HG03103 (cell line): ENCODE data around the gene WDR62.

Experiments used
- ATAC-seq: cut with Tn5 transposase; IDR thresholded peaks from one replicate; pipeline ENCODE4 v1.9.1; 2021; ENCODE audit warnings: low read depth; ENCODE audit not compliant: unreplicated experiment

Gene WDR62

GRCh38 chr19:36073121-36073876, 18.6 kb downstream of the WDR62 start:
- no peak for ATAC-seq

GRCh38 chr19:36079389-36079945, 24.8 kb downstream of the WDR62 start:
- no peak for ATAC-seq

DNA sequence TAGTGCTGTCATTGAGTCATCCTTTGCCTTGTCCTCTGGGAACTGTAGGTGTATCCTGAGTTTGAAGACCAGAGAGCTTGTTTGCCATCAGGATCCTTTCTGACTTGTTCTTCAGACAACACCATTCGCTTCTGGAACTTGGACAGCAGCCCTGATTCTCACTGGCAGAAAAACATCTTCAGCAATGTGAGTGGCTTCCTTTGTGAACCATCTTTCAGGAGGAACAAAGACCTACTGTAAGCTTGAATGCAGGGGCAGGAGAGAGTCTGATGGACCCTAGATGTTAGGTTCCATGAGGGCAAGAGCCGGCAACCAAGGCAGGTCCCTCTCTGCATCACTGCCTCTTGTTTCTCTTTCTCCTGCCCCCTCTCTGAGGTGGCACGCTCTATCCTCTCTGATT, 26.7 kb downstream of the WDR62 start:
- ATAC-seq: no peak

- no peak for ATAC-seq
Measured at GRCh38 chr19:36081894-36082293, 27.2 kb downstream of the WDR62 start.

GRCh38 chr19:36082916-36083315, 28.2 kb downstream of the WDR62 start:
- ATAC-seq: no peak

DNA sequence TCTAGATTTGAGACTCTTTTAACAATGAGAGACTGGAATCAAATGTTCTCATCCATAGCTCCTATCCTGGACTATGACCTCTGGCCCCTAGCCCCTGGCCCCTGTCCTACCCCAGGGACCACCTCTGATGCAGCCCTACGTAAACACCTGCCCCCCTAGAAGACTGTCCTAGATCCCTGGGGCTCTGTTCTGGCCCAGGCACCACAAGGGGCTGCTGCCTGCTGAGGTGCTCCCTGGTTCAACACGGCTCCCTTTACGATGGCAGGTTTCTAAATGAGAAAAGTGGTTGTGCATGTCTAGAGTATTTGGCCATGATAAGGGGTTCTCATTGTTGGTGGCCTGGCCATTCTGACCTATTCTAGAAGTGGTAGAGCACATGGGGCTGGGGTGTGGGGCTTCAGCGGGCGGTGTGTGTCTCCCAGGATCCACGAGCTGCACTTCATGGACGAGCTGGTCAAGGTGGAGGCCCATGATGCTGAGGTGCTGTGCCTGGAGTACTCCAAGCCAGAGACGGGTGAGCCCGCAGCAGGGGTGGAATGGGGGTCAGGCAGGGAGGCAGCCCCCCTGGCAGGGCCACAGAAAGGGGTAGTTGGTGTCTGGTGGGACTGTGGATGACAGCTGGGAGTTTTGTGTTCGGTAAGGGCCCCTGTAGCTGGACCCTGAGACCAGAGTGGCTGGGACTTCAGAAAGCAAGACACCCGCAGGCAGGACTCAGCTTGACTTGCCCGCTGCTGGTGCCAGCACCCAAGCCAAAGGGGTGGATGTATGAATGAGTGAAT, 29.7 kb downstream of the WDR62 start:
- no peak for ATAC-seq

- ATAC-seq: no peak
Measured at GRCh38 chr19:36086326-36086725, 31.6 kb downstream of the WDR62 start.

DNA sequence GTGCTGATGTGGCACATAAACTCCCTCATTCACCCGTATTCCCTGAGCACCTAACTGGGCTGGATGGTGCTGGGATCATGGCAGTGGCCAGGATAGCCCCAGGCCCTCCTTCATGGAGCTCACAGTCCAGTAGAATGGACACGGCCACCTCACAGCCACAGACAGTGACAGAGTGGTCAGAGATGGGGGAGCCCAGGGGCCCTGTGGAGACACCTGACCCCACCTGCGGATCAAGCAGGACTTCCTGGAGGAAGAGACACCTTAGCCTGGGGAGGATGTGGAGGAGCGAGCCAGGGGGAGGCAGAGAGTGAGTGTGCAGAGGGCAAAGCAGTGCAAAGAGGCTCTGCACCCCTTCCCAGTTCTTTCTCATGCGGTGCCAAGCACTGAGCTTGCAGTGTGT, 35.1 kb downstream of the WDR62 start:
- ATAC-seq: no peak

GRCh38 chr19:36090910-36091695, 36.4 kb downstream of the WDR62 start:
- no peak for ATAC-seq

DNA sequence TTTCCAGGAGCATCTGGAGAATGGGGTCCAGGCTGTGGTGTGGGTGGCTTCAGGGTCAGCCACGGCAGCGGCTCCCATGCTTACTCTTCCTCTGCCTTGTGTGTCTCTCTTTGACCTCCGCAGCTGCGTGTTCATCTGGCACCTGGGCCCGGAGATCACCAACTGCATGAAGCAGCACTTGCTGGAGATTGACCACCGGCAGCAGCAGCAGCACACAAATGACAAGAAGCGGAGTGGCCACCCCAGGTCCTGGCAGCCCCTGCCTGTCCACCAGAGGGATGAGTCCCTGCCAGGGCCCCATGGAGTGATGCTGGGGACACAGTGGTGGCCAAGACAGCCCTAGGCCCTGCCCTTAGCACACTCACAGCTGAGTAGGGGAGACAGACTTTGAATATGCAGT, 37.9 kb downstream of the WDR62 start:
- no peak for ATAC-seq

DNA sequence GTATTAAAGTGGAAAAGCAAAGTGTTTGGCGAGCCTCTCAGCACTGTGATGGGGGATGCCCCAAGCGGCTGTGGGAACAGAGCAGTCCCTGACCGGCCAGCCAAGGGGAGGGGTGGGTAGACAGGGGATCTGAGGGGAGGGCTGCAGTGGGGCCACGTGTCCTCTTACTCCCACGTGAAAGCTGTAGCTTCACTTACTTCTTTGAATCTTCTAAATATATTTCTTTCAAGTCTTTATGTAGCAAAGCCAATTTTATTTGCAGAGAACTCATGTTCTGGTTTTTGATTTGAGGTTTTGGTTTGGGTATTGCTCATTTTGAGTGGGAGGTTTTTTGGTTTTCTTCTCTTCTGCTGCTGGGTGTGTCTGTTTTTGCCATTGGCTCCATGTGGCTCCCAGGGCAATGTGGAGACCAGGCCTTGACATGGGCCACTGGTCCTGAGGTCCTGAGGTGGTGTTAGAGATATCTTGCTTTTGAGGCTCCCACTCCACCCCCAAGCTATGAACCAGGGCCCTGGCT, 38.5 kb downstream of the WDR62 start:
- ATAC-seq: no peak

DNA sequence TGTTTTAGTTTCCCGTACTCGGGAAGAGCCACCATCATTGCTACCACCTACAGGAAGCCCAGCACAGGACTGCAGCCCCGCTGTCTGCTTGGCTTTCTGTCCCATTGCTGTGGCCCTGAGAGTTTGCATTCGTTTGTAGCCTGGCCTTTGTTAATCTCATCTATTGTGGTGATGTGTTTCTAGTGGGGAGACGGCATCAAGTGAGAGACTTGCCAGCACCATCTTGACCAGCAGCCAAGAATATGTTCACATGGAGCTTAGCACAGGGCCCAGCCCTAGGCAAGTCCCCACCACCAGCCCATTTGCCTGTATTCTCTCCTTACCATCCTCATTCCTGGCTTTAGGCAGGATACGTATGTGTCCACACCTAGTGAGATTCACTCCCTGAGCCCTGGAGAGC, 39.0 kb downstream of the WDR62 start:
- ATAC-seq: no peak

DNA sequence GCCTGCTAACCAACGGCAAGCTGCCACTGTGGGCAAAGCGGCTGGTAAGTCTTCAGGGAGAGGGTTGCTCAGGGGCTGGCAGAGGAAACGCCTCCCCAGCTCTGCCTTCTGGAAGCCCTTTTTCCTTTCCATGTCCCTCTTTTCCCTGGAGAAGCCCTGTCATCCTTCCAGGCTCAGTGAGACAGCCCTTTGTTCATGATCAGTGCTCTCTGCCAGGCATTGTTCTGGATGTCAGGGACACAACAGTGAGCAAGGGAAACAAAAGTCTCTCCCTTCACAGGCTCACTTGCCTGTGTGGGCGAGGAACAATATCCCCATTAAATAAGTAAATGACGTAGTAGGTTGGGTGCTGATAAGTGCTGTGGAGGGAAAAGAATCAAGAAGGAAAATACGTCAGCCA, 42.3 kb downstream of the WDR62 start:
- no peak for ATAC-seq

DNA sequence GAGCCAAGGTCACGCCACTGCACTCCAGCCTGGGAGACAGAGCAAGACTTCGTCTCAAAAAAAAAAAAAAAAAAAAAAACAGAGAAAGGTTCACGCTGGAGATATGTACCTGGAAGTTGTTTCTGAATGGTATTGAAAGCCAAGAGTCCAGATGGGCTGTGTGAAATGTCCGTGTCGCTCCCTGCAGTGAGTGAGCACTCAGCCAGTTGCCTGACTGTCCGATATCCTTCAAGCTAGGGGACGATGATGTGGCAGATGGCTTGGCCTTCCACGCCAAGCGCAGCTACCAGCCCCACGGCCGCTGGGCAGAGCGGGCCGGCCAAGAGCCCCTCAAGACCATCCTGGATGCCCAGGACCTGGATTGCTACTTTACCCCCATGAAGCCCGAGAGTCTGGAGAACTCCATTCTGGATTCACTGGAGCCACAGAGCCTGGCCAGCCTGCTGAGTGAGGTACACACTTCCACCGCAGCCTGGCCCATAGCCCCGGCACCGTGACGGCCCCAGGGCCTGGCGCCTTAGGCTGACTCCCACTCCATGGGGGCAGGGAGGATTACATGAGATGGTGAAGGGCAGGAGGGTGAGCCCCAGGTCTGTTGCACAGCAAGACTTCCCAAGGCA, 44.6 kb downstream of the WDR62 start:
- no peak for ATAC-seq

- ATAC-seq: no peak
Measured at GRCh38 chr19:36100476-36100875, 45.8 kb downstream of the WDR62 start.

DNA sequence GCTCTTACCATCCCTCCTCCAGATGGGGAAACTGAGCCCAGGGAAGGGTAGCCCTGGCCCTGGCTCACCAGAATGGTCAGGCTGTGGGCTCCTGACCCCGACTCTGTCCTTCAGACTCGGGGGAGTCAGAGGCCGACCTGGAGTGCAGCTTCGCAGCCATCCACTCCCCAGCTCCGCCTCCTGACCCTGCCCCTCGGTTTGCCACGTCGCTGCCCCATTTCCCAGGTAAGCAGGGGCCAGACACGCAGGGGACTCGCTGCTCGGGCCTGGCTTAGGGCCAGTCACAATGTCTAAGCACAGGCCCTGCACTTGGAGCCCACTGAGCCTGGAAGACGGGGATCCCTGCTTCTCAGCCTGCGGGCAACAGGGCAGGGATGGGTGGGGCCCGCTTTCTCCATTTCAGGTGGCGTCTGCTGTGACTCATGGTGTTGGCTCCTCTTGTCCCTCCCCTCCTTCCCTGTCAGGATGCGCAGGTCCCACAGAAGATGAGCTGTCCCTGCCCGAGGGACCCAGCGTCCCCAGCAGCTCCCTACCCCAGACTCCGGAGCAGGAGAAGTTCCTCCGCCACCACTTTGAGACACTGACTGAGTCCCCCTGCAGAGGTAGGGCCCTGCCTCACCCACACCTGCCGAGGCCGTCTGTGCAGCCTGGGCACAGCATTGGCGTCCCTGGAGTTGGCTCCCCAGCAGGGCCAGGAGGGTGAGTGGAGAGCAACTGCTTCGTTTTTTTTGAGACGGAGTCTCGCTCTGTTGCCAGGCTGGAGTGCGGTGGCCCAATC, 47.0 kb downstream of the WDR62 start:
- no peak for ATAC-seq

DNA sequence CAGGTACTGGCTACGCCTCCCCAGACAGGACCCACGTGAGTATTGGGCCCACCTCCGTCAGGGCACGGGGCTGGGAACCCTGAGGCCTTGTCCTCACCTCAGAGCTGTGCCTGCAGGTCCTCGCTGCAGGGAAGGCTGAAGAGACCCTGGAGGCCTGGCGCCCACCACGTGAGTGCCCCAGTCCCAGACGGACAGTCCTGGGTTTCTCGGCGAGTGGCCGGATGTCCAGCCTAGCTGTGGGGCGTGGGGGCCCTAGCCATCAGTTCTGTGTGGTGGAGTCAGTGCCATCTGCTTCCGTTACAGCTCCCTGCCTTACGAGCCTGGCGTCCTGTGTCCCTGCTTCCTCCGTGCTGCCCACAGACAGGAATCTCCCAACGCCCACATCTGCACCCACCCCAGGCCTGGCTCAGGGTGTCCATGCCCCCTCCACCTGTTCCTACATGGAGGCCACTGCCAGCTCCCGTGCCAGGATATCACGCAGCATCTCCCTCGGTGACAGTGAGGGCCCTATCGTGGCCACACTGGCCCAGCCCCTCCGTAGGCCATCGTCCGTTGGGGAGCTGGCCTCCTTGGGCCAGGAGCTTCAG, 48.4 kb downstream of the WDR62 start:
- no peak for ATAC-seq

DNA sequence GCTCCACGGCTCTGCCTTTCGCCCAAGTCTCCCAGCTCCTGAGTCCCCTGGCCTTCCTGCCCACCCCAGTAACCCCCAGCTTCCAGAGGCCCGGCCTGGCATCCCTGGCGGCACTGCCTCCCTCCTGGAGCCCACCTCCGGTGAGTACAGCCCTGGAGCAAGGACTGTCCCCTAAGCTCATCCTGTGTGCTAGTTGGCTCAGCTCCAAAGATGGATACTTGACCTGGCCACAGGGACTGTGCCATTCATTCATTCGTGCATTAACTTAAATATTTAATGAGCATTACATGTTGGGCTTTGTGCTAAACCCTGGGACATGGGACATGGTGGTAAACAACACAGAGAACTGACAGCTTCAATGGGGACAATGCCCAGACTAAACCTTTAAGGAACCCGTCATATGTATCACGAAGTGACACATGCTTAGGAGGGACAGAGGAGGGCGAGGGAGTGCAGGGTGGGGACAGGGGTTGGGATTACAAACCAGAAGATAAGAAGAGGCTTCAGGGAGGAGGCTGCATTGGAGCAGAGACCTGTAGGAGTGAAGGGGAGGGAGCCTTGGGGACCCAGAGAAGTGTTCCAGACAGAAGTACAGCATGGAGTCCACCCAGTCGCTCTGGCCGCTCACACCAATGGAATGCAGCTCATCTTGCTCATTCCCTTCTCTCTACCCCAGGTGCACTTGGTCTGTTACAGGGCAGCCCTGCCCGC, 49.3 kb downstream of the WDR62 start:
- no peak for ATAC-seq

DNA sequence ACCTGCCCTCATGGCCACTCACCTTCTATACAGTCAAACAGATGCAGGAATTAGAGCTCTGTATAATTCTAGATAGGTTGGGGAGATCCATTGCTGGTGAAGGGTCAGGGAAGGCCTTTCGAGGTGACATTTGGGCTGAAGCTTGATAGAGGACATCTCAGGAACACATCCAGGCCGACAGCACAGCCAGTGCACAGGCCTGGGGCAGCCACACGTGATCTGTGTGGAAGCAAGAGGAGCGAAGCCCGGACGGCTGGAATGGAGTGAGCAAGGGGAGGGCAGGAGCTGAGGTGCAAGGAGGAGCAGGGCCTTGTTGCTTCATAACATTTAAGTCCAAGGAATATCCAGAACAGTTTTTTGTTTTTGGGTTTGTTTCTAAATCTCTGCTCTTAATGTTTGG, 51.7 kb downstream of the WDR62 start:
- ATAC-seq: no peak
